Measurements from ENCODE around the gene JAM3. TPM values are rescaled to one million over a fixed set of nuclear protein-coding genes. Genes with fewer than 3 reads are reported as not detected.

JAM3 gene
- total and polyA plus RNA-seq, 2 of the 4 experiments (the other 2 are of a cell fraction), result 38.0 to 71.5 TPM

DNA sequence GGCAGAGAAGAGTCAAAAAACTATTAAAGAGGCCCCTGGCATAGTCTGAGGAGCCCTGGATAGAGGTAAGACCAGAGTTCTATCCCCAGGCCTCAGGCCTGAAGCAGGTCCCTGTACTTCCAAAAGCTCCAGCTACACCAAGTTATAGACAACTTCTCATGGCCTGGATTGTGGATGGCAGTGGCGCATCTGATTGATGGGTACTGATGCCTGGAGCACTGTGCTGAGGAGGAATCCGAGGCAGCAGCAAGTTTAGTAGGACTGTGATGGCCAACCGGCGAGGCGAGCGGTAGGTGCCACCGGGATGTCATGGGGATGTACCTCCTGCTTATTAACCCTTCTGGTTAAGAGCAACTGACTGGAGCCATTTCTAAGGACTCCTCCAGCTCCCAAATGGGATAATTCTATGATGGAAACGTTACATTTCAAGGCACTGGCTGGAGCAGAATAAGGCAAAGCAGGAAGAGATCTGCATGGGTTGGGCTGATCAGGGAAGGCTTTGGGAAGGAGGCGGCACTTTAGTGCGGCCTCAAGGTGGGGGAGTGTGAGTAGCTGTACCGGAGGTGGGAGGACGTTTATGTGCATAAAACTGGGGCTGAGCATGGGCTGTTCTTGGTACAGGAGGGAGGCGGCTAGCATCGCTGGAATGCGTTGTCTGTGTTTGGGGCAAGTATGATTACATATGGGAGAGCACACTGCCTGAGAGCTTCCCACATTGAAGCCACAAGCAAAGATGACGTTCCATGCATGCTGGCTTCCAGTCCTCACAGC lies 24.2 kb upstream of the JAM3 start:
- Histone ChIP-seq H3K4me3 (ENCODE audit: insufficient read depth, low read depth, low read length) (no peak overlapping the region), H2BK15ac (ENCODE audit: low read depth, low read length) (no peak overlapping the region), H2AFZ (replicated peaks; ENCODE audit: low read length, poor library complexity) (peak overlapping the region; percentile 35), H2AK9ac (replicated peaks; ENCODE audit: low read depth, low read length, poor library complexity) (no peak overlapping the region), H3K14ac (replicated peaks; ENCODE audit: low read depth, low read length) (no peak overlapping the region), H2AK5ac (ENCODE audit: low read depth, low read length) (no peak overlapping the region), H3K4me1 (ENCODE audit: control insufficient read depth, insufficient read depth, low read length) (peaks cover 18% of the 10 kb centered on the region), H3K27ac (ENCODE audit: insufficient read depth, low read length) (no peak overlapping the region), H3K4ac (ENCODE audit: low read depth, low read length) (no peak overlapping the region; the same call in 1 of the 2 replicates), H3K18ac (ENCODE audit: low read depth, low read length) (no peak overlapping the region), H3K9me3 (ENCODE audit: control insufficient read depth, insufficient read depth, low read length) (no peaks in the 10 kb centered on the region), H3K36me3 (ENCODE audit: control insufficient read depth, insufficient read depth, low read length) (no peaks in the 10 kb centered on the region), H2BK5ac (ENCODE audit: low read depth, low read length, poor library complexity, severe bottlenecking) (no peak overlapping the region), H4K5ac (ENCODE audit: low read depth, low read length) (no peak overlapping the region), H4K91ac (ENCODE audit: insufficient read depth, low read depth, low read length) (no peak overlapping the region), H2BK120ac (ENCODE audit: low read depth, low read length) (no peak overlapping the region), H3K56ac (ENCODE audit: extremely low read depth, insufficient read depth, low read length) (no peak overlapping the region), H3K79me1 (ENCODE audit: low read depth in 1 of 2, low read length in 2 of 2) (no peaks in the 10 kb centered on the region), H4K20me1 (ENCODE audit: insufficient read depth, low read length) (no peaks in the 10 kb centered on the region; the same call in 1 of the 2 replicates), H3K4me2 (ENCODE audit: low read depth, low read length) (no peak overlapping the region), H3K23ac (ENCODE audit: low read depth, low read length) (no peak overlapping the region), H3K27me3 (ENCODE audit: control insufficient read depth, insufficient read depth, low read length) (no peaks in the 10 kb centered on the region), H4K8ac (ENCODE audit: low read depth in 2 of 2, low read length in 2 of 2) (no peak overlapping the region), H2BK20ac (ENCODE audit: low read depth, low read length) (no peak overlapping the region), H3K9ac (ENCODE audit: low read depth, low read length) (no peak overlapping the region), H3K9me1 (ENCODE audit: insufficient read depth, low read length) (peaks cover 28% of the 10 kb centered on the region)
- WGBS, 2 experiments (ENCODE audit: extremely low coverage in 2 of 2, insufficient read length in 1 of 2), result 77% methylated on average over 7 of the region's 16 CpGs; no CpG with 5 or more reads in 1 of the 2 experiments
- ChIA-PET CTCF (interaction anchor here (1.0 kb wide), 1 partner anchor 28 kb away, joined by 5 read pairs; no protein-coding TSS in a partner anchor), POLR2A (ENCODE audit: unreplicated experiment) (no interaction called here)
- intact Hi-C loops (cut with micrococcal nuclease), result loop anchor here (1.0 to 10.0 kb wide), 3 partner anchors 117 to 210 kb away; partner anchors contain the start of genes ACAD8, NCAPD3, THYN1 and VPS26B
- TF ChIP-seq, protein P1, sequence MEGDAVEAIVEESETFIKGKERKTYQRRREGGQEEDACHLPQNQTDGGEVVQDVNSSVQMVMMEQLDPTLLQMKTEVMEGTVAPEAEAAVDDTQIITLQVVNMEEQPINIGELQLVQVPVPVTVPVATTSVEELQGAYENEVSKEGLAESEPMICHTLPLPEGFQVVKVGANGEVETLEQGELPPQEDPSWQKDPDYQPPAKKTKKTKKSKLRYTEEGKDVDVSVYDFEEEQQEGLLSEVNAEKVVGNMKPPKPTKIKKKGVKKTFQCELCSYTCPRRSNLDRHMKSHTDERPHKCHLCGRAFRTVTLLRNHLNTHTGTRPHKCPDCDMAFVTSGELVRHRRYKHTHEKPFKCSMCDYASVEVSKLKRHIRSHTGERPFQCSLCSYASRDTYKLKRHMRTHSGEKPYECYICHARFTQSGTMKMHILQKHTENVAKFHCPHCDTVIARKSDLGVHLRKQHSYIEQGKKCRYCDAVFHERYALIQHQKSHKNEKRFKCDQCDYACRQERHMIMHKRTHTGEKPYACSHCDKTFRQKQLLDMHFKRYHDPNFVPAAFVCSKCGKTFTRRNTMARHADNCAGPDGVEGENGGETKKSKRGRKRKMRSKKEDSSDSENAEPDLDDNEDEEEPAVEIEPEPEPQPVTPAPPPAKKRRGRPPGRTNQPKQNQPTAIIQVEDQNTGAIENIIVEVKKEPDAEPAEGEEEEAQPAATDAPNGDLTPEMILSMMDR (conservative IDR thresholded peaks at IDR 0.05; ENCODE audit: low read depth, low read length), result no peak
- DNase-seq (no peak), ATAC-seq (ENCODE audit: low read depth) (no peak)
- BruUV-seq (replicated peaks), result no TSS peak
- dilution Hi-C loops (cut with HindIII; ENCODE audit: low sequenced_read_pairs, unreplicated experiment), result no loop called here
- in situ Hi-C loops (cut with MboI; ENCODE audit: low sequenced_read_pairs), result loop anchor here (5.0 to 10.0 kb wide), 2 partner anchors 98 to 210 kb away; partner anchors contain the start of genes ACAD8 and THYN1
